ENCODE data around the gene MAPK1.
A peak's percentile ranks its signal among the peaks of the same experiment; 100 is the strongest.
"Not testable (repeated sequence)": the region's sequence is repeated elsewhere in the genome, so short reads cannot be mapped to it uniquely, and the experiment has no call there.

Gene MAPK1

GRCh38 chr22:21727768-21728167, 139.7 kb downstream of the MAPK1 start:
- DNase-seq (ENCODE audit: low read depth in 2 of 2), result no peak

- DNase-seq (ENCODE audit: low read depth in 2 of 2), result no peak
Observed at GRCh38 chr22:21727159-21727558, 140.3 kb downstream of the MAPK1 start.

GRCh38 chr22:21726650-21727049, 140.8 kb downstream of the MAPK1 start:
- no peak for DNase-seq (ENCODE audit: low read depth in 2 of 2)

GRCh38 chr22:21725956-21726649, 141.3 kb downstream of the MAPK1 start:
- DNase-seq (ENCODE audit: low read depth in 2 of 2), result no peak

GRCh38 chr22:21724496-21724895, 142.9 kb downstream of the MAPK1 start:
- not testable (repeated sequence) for DNase-seq (ENCODE audit: low read depth in 2 of 2)

- DNase-seq (ENCODE audit: low read depth in 2 of 2), result not testable (repeated sequence)
Observed at GRCh38 chr22:21721195-21721852, 146.1 kb downstream of the MAPK1 start.

GRCh38 chr22:21720191-21720859, 147.1 kb downstream of the MAPK1 start:
- not testable (repeated sequence) for DNase-seq (ENCODE audit: low read depth in 2 of 2)

GRCh38 chr22:21719024-21719423, 148.4 kb downstream of the MAPK1 start:
- no peak for DNase-seq (ENCODE audit: low read depth in 2 of 2)

GRCh38 chr22:21718499-21718898, 148.9 kb downstream of the MAPK1 start:
- no peak for DNase-seq (ENCODE audit: low read depth in 2 of 2)

- DNase-seq (ENCODE audit: low read depth in 2 of 2), result not testable (repeated sequence)
Observed at GRCh38 chr22:21716395-21717122, 150.9 kb downstream of the MAPK1 start.

- no peak for DNase-seq (ENCODE audit: low read depth in 2 of 2)
Observed at GRCh38 chr22:21714786-21715185, 152.7 kb downstream of the MAPK1 start.

GRCh38 chr22:21714059-21714770, 153.2 kb downstream of the MAPK1 start:
- no peak for DNase-seq (ENCODE audit: low read depth in 2 of 2)

GRCh38 chr22:21713428-21714058, 153.9 kb downstream of the MAPK1 start:
- no peak for DNase-seq (ENCODE audit: low read depth in 2 of 2)

GRCh38 chr22:21712751-21713427, 154.6 kb downstream of the MAPK1 start:
- DNase-seq (ENCODE audit: low read depth in 2 of 2), result peak; percentile 27 to 29

GRCh38 chr22:21711851-21712250, 155.6 kb downstream of the MAPK1 start:
- no peak for DNase-seq (ENCODE audit: low read depth in 2 of 2)

GRCh38 chr22:21710156-21710555, 157.3 kb downstream of the MAPK1 start:
- no peak for DNase-seq (ENCODE audit: low read depth in 2 of 2)

- no peak for DNase-seq (ENCODE audit: low read depth in 2 of 2)
Observed at GRCh38 chr22:21709688-21710087, 157.8 kb downstream of the MAPK1 start.

GRCh38 chr22:21708960-21709359, 158.5 kb downstream of the MAPK1 start:
- no peak for DNase-seq (ENCODE audit: low read depth in 2 of 2)

- DNase-seq (ENCODE audit: low read depth in 2 of 2), result no peak
Observed at GRCh38 chr22:21707677-21708076, 159.8 kb downstream of the MAPK1 start.

Measured in stimulated activated CD8-positive, alpha-beta memory T cell treated with anti-CD3 and anti-CD28 coated beads, Interleukin-7, amount 100 ng/mL, for 1 hour (primary cell).